HG02610 (cell line): ENCODE data around the gene TM4SF5.

Experiments used
- ATAC-seq: cut with Tn5 transposase; IDR thresholded peaks from one replicate; pipeline ENCODE4 v1.9.1; 2021; ENCODE audit warnings: mild to moderate bottlenecking, moderate library complexity; ENCODE audit not compliant: unreplicated experiment

The TM4SF5 gene

DNA sequence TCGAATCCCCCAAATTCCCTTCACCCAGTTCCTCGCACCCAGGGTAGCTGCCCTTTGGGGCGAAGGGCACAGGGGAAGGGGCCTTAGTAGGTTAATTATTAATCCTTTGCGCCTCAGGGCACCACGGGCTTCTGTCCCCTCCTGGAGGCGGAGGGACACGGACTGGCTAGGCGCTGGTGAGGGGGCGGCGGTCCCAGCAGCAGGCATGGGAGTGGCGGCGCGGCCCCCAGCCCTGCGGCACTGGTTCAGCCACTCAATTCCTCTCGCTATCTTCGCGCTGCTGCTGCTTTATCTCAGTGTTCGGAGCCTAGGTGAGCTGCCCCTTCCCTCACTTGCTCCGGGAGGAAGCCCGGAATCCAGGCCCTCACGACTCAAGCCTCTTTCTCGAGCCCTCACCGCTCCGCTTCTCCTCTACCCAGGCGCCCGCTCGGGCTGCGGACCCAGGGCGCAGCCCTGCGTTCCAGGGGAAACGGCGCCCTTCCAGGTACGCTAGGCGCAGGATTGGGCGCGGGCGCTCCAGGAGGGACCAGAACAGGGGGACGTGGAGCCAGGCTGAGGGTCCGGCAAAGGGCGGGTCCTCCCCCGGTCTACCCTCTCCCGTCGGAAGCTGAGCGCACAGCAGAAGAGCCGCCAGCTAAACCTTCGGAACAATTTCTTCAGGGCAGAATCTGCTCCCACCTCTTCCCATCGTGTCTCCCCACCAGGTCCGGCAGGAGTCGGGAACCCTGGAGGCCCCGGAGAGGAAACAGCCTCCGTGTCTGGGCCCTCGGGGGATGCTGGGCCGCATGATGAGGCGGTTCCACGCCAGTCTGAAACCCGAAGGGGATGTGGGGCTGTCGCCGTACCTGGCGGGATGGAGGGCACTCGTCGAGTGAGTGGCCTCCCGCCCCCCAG, 17.4 kb downstream of the TM4SF5 start, which contains the start of gene GLTPD2:
GLTPD2 (plus strand) TSS at position 158 of the 894 bp plus-strand sequence; CDS start at position 206, 48 bp downstream.
- peak; percentile 13 for ATAC-seq

DNA sequence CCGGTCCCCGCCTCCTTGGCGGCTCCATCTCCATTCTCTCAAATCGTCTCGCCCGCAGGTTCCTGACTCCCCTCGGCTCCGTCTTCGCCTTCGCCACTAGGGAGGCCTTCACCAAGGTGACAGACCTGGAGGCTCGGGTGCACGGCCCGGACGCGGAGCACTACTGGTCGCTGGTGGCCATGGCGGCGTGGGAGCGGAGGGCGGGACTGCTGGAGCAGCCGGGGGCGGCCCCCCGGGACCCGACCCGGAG, 17.9 kb downstream of the TM4SF5 start:
- ATAC-seq: no peak

DNA sequence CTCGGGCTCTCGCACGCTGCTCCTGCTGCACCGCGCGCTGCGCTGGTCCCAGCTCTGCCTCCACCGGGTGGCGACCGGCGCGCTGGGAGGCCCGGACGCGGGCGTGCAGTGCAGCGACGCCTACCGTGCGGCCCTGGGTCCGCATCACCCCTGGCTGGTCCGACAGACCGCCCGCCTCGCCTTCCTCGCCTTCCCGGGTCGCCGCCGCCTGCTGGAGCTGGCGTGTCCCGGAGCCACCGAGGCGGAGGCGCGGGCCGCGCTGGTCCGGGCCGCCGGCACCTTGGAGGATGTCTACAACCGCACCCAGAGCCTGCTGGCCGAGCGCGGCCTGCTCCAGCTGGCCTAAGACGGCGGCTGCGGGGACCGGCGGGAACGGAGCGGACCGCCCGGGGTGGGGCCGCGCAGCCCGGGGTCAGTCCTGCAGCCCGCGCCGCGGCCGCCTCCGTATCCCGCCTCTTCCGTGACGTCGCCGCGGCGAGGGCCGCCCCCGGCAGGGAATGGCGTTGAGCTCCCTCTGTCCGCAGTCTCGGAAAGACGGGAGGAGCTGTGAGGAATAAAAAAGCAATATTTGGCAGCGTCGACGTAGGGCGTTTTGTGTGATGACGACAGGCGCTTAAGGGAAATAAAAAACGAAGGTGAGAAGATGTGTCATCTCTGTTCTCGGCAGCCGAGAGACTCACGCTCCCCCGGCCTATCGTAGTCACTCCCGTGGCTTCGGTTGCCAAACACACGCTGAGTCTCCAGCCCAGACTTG, 18.4 kb downstream of the TM4SF5 start:
- ATAC-seq: peak; percentile 82

DNA sequence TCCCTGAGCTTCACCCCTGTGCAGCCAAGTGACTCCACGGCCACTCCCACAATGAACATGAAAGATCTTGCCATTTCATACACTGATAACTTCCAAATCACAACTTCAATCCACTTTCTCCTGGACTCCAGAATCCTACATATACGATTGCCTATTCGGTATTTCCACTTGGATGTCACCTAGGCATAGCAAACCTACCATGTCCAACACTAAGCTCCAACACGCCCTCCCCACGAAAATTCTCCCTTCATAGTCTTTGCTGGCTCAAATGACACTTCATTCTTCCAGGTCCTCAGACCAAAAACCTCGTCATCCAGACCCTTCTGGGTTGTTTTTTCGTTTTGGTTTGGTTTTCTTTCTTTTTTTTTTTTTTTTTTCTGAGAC, 19.0 kb downstream of the TM4SF5 start:
- ATAC-seq: no peak

GRCh38 chr17:4795168-4795567, 23.5 kb downstream of the TM4SF5 start:
- ATAC-seq: no peak

DNA sequence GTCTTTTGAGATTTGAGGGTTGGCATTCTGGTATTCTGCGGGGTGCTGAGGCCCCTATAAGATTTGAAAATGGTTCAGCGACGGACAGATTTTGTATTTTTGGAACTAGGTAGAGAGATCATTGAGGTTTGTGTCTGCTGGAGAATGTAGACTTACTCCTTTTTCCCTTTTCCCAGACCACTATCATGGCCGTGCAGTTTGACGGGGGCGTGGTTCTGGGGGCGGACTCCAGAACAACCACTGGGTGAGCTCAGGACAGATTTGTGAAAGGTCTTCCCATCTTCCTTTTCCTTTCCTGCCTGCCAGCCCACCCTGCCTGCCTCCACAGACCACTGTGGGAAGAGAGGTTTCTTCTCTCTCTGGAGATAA, 24.9 kb downstream of the TM4SF5 start:
- no peak for ATAC-seq

DNA sequence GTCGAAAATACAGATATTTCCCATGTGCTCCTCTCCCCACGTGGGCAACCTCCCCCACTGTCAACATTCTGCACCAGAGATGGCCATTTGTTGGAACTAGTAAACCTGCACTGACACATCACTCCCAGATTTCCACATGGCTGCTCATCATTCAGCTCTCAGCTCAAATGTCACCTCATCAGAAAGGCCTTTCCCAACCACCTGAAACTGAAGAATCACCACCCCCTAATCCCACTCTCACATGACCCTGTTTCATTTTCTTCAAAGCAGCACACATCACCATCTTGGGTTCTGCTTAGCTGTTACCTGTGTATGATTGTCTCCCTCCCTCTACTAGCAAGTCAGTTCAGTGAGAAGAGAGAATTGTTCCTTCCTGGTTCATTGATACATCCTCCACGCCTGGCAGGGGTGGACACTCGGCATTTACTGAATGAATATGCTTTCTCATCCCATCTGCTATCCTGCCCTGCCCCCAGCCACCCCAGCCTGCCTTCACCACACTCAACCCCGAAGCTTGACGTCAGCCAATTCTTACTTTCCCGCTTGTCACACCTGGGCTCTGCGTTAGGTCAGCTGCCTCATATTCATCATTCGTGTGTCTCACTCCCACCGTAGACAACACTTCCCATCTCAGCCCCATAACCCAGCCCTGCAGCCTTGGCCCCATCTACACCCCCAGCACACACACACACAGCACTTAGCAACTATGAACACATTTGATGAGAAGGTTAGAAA, 28.9 kb downstream of the TM4SF5 start:
- no peak for ATAC-seq

DNA sequence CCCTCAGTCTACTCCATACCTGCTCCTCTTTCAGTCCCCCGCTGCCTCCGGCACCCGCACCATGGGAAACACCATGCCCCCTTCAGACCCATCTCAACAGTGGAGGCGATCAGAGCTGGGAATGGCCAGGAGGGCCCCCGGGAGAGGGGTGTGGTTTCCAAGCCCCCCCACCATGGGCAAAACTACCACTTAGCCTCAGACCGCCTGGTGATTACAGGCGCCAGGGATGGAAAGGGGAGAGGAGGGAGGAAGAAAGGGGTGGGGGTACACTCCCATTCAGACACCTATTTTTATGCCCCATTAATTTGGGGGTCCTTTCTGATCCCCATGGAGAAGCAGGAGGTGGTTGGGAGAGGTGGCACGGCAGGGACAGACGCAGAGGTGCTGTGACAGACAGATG, 30.5 kb downstream of the TM4SF5 start, which contains the start of gene C17orf114:
C17orf114 (minus strand) TSS at position 101 of the 400 bp plus-strand sequence.
- no peak for ATAC-seq

DNA sequence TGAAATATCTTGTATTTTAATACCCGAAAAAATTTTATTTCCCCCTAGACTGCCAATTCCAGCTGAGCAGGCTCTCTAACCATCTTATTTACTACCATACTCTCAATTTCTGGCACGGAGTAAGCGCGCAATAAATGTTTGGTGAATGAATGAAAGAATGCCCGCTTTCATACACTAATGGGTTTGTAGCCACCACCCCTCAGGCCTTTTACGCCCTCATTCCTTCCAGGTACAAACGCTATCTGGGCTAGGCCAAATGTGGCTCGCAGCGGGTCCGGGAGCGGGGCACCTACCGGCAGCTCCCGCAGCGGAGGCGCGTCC, 34.7 kb downstream of the TM4SF5 start:
- no peak for ATAC-seq

DNA sequence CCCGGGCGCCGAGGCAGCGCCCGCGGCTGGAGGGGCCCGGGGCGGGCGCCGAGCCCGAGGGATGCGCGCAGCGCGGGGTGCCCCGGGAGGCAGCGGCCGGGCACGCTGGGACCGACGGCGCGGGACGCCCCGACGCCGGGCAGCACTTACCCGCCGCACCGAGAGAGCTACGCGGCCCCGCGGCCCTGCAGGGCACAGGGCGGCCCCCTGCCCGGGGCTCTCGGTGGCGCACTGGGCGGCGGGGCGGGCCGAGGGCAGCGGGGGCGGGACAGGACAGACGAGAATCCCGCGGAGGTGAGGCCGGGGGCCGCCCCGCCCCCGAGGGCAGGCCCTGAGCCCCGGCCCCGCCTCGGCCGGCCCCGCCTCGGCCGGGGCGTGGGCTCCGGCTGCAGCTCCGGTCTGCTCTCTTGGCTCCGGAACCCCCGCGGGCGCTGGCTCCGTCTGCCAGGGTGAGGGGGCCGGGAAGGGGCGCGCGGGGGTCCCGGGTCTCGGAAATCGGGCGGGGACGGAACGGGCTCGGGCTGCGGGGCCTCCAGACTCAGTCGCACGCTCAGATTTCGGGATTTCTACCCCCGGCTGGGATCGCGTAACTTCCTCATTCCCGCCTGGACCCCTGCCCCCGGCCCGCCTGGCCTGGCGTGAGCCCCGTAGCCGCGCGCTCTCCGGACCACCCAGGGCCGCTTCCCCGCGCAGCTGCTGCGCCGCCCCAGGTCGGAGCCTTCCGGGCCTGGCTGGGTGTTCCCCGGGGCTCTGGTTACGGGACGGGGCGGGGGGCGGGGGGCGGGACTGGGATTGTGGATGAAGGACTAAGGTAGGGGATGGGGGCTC, 35.3 kb downstream of the TM4SF5 start, which contains the start of gene PLD2:
PLD2 (plus strand) TSS at position 376 of the 828 bp plus-strand sequence. CDS start 621 bp downstream, outside the sequence.
- ATAC-seq: peak; percentile 91

- ATAC-seq: no peak
Observed at GRCh38 chr17:4807605-4808377, 36.1 kb downstream of the TM4SF5 start.

DNA sequence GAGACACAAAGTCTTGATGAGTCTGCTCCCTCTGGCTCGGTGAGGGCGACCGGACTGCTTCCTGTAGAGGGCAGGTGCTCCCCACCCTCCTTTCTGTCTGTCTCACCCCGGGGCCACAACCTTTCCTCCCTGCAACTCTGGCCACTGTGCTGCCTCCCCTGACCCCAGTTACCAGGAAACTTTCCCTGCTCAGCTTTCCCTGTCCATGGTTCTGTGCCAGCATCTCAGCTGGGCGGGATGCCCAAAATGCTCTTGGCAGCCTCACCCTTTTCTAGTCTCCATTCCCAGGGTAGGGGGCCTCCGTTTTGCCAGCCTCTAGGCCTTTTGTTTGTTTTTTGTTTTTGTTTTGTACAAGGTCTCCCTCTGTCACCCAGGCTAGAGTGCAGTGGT, 36.7 kb downstream of the TM4SF5 start:
- ATAC-seq: no peak

- ATAC-seq: no peak
Observed at GRCh38 chr17:4810696-4811290, 39.1 kb downstream of the TM4SF5 start.

GRCh38 chr17:4811471-4811870, 39.8 kb downstream of the TM4SF5 start:
- ATAC-seq: no peak

GRCh38 chr17:4812690-4813089, 41.0 kb downstream of the TM4SF5 start:
- ATAC-seq: no peak

DNA sequence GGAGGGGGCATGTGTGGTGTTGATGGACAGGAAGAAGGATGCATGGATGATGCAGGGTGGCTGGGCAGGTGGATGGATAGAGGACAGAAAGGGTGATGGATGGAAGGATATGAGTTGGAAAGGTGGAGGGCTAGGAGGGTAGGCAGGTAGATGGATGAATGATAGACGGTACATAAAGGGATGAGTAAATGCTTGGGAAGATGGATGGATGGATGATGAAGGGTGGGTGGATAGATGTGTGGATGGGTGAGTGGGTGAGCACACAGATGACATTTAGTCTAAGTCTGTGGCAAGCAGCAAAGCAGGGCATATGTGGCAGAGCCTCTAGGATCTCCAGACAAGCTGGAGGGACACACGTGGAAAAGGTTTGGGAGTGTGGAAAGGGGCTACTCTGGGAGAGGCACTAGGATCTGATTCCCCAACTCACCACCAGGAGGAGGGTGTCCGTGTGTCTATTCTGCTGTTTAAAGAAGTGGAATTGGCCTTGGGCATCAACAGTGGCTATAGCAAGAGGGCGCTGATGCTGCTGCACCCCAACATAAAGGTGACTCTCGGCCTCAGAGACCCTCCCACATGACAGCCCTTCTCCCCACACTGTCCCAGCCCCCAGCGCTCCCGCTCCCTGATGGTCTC, 43.5 kb downstream of the TM4SF5 start:
- no peak for ATAC-seq

DNA sequence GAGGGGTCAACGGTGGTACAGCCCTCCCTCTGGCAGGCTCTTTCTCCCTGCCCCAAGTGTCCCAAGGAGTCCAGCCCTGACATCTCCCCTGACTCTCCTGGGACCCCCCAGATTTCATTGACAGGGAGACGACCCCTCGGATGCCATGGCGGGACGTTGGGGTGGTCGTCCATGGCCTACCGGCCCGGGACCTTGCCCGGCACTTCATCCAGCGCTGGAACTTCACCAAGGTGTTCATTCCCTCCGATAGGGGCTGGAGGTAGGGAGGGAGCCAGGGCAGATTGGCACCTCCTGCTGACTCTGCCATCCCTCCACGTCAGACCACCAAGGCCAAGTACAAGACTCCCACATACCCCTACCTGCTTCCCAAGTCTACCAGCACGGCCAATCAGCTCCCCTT, 45.1 kb downstream of the TM4SF5 start:
- no peak for ATAC-seq

- no peak for ATAC-seq
Observed at GRCh38 chr17:4818276-4818675, 46.6 kb downstream of the TM4SF5 start.

GRCh38 chr17:4822835-4823234, 51.1 kb downstream of the TM4SF5 start:
- no peak for ATAC-seq
